T-helper 2 cell treated with Interferon-gamma antibody and Interleukin-4, amounts not matched to agents 5 μg/mL and 100 μg/mL, for 36 hours (primary cell): ENCODE results near the gene GGA1.

Experiments
- DNase-seq: peaks from one replicate; pipeline ENCODE4 v3.0.0; 2021; ENCODE audit warnings: low spot score
- H3K27ac Mint-ChIP-seq: one replicate; pipeline ENCODE4 v1.8.0; 2021; ENCODE audit warnings: mild to moderate bottlenecking, mixed read lengths
- H3K27me3 Mint-ChIP-seq: one replicate; pipeline ENCODE4 v1.8.0; 2021; ENCODE audit warnings: low read depth, mixed read lengths
- H3K36me3 Mint-ChIP-seq: one replicate; pipeline ENCODE4 v1.8.0; 2021; ENCODE audit warnings: low read depth, mixed read lengths
- H3K4me1 Mint-ChIP-seq: one replicate; pipeline ENCODE4 v1.8.0; 2021; ENCODE audit warnings: low read depth, mixed read lengths
- H3K4me3 Mint-ChIP-seq: one replicate; pipeline ENCODE4 v1.8.0; 2022; ENCODE audit warnings: mild to moderate bottlenecking, moderate library complexity, mixed read lengths
- H3K9me3 Mint-ChIP-seq: one replicate; pipeline ENCODE4 v1.8.0; 2021; ENCODE audit warnings: mixed read lengths

GGA1 gene

DNA sequence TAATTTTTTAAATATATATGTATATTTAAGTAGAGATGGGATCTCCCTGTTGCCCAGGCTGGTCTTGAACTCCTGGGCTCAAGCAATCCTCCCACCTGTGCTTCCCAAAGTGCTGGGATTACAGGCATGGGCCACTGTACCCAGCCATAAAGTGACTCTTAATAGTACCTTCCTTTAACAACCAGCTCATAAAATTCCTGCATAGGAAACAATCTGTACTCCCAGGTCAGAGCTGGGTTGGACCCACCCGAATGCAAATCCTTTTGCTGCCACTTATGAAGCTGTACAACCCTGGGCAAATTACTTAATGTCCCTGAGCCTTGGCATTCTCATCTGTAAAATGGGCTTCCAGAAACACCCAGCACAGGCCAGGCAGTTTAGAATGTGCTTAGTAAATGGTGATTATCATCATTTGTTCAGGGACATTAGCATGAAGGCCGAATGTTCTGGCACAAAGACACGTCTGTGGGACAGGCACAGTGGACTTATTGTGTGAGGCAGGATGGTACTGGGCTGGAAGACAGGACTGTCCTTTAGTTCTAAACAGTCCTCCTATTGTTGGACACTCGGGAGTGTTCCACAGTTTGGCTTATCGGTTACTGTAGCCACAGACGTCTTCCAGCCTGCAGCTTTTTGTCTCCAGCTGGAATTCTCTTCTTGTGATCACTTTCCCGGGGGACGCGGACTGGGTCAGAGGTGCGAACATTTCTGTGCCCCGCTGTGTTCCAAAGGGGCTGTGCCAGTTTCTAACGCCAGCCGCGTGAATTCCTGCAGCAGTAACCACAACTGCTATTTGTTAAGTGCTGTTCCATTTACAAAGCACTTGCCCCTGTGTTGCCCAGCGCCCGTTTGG is 55.8 kb downstream of the GGA1 start:
- no peaks in the 10 kb centered on the region for H3K27me3 Mint-ChIP-seq
- H3K9me3 Mint-ChIP-seq, result no peaks in the 10 kb centered on the region
- peaks cover 19% of the 10 kb centered on the region for H3K36me3 Mint-ChIP-seq
- peaks cover 28% of the 10 kb centered on the region for H3K4me1 Mint-ChIP-seq
- no peak overlapping the region for H3K4me3 Mint-ChIP-seq
- no peak for DNase-seq
- H3K27ac Mint-ChIP-seq, result no peak overlapping the region

DNA sequence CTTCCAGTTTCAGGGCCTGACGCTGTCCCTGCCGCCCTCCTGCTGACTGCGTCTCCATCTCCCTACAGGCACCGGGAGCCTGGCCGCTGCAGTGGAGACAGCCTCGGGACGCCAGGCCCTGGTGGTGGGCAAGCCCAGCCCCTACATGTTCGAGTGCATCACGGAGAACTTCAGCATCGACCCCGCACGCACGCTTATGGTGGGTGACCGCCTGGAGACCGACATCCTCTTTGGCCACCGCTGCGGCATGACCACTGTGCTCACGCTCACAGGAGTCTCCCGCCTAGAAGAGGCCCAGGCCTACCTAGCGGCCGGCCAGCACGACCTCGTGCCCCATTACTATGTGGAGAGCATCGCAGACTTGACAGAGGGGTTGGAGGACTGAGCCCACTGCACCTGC is 56.9 kb downstream of the GGA1 start:
- Mint-ChIP-seq H3K4me1 (peaks cover 18% of the 10 kb centered on the region), H3K9me3 (no peaks in the 10 kb centered on the region), H3K27me3 (no peaks in the 10 kb centered on the region), H3K36me3 (peaks cover 16% of the 10 kb centered on the region), H3K4me3 (no peak overlapping the region), H3K27ac (no peak overlapping the region)
- no peak for DNase-seq

DNA sequence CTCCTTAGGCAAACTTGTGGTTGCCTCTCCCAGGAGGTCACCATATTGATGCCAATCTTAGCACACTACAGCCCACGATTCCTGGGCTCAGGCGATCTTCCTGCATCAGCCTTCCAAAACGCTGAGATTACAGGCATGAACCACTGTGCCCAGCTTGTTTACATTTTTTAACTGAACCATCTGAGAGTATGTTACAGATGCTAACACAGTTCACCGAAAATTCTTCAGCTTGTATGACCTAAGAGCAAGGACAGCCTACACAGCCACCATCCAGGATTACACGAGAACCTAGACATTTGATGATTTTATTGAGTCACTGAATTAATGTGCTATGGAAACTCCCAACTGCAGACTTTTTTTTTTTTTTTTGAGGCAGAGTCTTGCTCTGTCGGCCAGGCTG is 61.0 kb downstream of the GGA1 start:
- Mint-ChIP-seq H3K27ac (no peak overlapping the region), H3K4me3 (no peak overlapping the region), H3K9me3 (no peaks in the 10 kb centered on the region), H3K4me1 (peaks cover 27% of the 10 kb centered on the region), H3K27me3 (no peaks in the 10 kb centered on the region), H3K36me3 (peaks cover 11% of the 10 kb centered on the region)
- DNase-seq, result no peak

DNA sequence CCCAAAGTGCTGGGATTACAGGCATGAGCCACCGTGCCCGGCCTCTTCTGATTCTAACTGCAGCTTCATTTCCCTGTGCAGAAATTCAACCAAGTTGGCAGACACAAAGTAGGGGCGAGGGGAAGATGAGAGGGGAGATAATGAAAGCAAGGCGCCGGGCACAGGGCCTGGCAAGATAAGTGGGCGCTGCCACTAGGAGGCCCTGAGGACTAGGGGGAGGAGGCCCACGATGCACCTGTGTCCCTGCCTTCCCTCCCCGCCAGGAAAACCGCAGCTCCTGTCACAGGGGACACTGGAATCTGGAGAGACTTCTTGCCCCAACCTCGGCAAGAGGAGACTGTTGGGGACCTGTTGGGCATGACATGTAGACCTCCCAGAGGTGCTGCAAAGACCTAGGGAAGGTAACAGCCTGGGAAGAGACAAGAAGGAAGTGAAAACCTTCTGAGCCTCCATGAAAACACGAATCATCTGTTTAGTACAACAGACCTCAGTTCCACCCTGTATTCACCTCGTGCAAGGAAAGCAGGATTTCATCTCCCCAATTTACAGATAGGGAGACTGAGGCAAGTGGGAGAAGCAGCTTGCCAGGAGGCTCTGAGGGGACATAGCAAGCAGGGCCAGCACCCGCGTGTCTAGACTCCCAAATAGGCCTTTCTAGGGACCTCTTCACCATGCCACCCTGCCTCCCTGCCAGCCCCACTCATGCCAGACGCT is 63.7 kb downstream of the GGA1 start:
- Mint-ChIP-seq H3K9me3 (no peaks in the 10 kb centered on the region), H3K27ac (peak overlapping the region; percentile 60), H3K36me3 (peaks cover 9% of the 10 kb centered on the region), H3K4me1 (peaks cover 35% of the 10 kb centered on the region), H3K4me3 (peak overlapping the region; percentile 54), H3K27me3 (no peaks in the 10 kb centered on the region)
- no peak for DNase-seq

DNA sequence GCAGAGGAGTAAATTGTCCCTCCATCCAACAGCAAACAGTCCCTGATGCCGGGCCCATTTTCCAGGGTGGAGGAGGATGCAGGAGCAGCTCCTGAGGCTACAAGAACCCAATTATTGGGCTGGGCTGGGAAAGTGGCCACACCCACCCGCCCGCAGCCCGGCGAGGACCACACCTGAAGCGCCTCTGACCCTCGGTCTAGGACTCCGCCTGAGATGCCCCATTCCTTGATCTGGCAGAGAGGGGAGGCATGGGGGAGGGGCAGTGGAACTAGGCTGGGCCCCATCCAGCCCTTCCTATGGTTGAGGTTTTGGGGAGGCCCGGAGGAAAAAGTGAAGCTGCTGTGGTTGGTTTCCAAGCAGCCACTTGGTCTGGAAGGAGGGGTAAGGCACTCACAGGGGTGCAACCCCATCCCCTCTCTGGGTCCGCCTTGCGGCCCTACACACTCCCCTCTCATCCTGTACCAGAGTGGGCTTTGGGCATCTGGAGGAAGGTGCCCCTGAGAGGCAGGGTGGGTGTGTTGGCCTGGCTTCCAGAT is 64.4 kb downstream of the GGA1 start:
- no peak for DNase-seq
- Mint-ChIP-seq H3K4me1 (peaks cover 37% of the 10 kb centered on the region), H3K9me3 (no peaks in the 10 kb centered on the region), H3K4me3 (peak overlapping the region; percentile 54), H3K27me3 (no peaks in the 10 kb centered on the region), H3K27ac (peak overlapping the region; percentile 85), H3K36me3 (peaks cover 11% of the 10 kb centered on the region)

DNA sequence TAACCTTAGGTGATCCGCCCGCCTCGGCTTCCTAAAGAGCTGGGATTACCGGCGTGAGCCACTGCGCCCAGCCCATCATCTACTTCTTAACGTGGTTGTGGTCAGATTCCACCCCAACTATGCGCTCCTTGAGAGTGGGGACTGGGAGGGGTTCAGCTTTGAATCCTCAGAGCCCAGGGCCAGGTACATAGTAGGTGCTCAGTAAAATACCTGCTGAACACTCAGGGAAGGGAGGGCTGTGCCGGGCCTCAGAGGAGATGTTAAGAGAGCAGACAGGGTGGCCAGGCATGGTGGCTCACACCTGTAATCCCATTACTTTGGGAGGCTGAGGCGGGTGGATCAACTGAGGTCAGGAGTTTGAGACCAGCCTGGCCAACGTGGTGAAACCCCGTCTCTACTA is 65.6 kb downstream of the GGA1 start:
- Mint-ChIP-seq H3K9me3 (no peaks in the 10 kb centered on the region), H3K36me3 (peaks cover 15% of the 10 kb centered on the region), H3K4me3 (peak overlapping the region; percentile 98), H3K27ac (peak overlapping the region; percentile 84), H3K27me3 (no peaks in the 10 kb centered on the region), H3K4me1 (peaks cover 40% of the 10 kb centered on the region)
- no peak for DNase-seq

DNA sequence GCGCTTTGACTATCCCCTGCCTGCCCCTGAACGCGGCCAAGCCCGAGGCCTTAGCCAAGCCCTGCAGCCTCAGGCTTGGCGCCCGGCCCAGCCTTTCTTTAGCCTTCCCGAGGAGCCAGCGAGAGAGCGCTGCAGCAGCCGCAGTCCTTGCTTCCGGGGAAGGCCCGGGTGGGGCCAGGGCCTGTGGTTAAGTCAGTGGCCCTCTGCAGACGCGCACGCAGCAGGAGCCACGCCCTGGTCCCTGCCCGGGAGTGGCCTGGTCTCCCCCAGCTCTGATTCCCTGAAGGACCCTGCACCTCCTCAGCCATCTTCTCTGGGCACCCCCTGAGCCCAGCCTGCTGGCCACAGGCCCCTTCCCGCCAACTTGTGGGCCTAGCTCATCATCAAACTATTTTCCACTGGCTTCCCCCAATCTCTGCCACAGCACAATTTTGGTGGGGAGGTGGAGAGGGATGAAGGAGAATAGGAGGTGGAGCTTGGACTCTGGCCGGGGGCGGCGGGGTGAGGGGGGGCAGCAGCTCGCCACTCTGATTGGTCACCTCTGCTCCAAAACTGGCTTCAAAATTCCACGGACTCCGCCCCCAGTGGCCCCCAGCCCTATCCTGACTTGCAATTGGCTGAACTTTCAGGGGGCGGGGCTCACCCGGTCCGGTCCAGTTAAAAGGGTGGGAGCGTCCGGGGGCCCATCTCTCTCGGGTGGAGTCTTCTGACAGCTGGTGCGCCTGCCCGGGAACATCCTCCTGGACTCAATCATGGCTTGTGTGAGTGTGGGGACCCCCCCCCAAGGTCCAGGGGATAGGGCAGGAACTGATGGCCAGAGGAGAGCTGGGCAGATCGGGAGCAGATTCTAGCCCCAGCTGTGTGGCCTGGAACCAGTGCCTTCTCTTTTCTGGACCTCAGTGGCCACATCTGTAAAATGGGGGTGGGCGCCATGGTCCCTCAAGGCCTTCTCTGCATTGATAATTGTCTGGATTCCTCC is 66.6 kb downstream of the GGA1 start, which contains the start of gene LGALS1:
Gene LGALS1 (plus strand): TSS at position 686 of the 979 bp plus-strand sequence. CDS start 67 bp downstream, at position 753.
- Mint-ChIP-seq H3K27ac (peak within 1 kb of the TSS; percentile 99), H3K27me3 (no peaks in the 10 kb centered on the region), H3K36me3 (peaks cover 22% of the 10 kb centered on the region), H3K4me1 (peaks cover 43% of the 10 kb centered on the region), H3K9me3 (no peaks in the 10 kb centered on the region), H3K4me3 (peak within 1 kb of the TSS; percentile 98)
- peak; percentile 87 for DNase-seq

DNA sequence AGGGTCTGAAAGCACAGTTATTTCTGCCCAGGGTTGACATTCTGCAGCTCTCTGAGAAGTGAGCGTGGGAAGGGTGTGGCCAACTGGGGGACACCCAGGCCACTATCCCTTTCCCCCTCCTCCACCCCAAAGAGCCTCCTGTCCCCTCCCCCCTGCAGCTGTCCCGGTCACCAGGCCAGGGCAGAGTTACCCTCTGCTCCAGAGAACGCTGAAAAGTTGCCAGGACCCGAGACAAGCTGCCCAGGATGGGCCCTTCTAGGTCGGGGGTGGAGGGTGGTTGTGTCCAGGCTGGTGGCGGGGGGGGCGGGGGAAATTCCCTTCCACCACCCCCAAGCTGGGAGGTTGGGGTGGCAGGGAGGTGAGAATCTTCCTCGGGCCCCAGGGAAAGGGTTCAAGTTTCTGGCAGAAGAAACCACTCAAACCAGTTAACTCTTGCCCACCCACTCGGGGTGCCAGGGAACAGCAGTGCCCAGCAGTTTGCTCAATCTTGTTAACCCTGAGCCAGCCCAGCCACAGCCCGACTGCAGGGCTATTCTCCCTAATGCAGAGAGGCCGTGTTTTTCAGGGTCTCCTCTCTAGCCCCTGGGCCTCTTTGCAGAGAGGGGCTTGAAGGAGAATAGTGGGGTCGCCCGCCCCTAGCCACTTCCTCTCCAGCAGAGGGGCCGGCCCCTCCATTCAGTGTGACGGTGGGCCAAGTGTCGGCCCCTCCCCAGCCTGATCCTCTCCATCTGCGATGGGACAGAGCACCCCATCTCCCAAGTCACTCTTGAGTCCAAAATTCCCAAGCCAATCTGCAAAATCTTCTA is 67.5 kb downstream of the GGA1 start:
- H3K4me3 Mint-ChIP-seq, result peak overlapping the region; percentile 98
- peak; percentile 34 for DNase-seq
- peaks cover 43% of the 10 kb centered on the region for H3K4me1 Mint-ChIP-seq
- H3K27me3 Mint-ChIP-seq, result no peaks in the 10 kb centered on the region
- peak overlapping the region; percentile 99 for H3K27ac Mint-ChIP-seq
- H3K9me3 Mint-ChIP-seq, result no peaks in the 10 kb centered on the region
- H3K36me3 Mint-ChIP-seq, result peaks cover 23% of the 10 kb centered on the region

DNA sequence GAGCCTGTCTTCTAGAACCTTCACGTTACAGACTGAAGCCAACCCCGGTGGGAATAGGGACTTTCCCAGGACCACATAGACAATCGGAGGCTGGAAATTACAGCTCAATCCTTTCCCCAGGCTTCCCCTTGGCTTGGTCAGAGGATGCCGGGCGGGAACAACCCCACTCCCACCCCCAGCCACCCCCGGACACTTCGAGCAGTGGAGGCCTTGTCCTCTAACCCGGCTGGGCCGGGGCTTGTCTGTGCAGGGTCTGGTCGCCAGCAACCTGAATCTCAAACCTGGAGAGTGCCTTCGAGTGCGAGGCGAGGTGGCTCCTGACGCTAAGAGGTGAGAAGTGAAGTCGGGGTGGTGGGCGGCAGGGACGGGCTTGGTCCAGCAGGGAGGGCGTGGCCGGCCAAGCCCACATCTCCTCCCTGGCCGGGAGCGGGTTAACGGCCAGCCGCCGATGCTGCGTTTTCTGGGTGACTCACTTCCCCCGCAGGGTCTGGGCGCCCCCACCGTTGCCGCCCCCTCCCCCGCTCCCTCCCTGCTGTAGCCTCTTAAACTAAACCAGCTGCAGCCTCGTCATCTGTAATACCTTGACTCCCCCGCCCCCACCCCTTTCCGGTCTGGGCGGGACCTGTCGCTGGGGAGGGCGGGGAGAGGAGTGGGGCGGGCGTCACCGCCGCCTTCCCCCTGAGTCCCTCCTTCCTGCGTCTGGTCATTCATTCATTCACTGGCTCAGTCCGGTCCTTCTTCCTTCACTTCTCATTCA is 68.3 kb downstream of the GGA1 start:
- Mint-ChIP-seq H3K27me3 (no peaks in the 10 kb centered on the region), H3K9me3 (no peaks in the 10 kb centered on the region), H3K4me1 (peaks cover 46% of the 10 kb centered on the region), H3K4me3 (peak overlapping the region; percentile 98), H3K36me3 (peaks cover 24% of the 10 kb centered on the region), H3K27ac (peak overlapping the region; percentile 99)
- DNase-seq, result peak; percentile 93

DNA sequence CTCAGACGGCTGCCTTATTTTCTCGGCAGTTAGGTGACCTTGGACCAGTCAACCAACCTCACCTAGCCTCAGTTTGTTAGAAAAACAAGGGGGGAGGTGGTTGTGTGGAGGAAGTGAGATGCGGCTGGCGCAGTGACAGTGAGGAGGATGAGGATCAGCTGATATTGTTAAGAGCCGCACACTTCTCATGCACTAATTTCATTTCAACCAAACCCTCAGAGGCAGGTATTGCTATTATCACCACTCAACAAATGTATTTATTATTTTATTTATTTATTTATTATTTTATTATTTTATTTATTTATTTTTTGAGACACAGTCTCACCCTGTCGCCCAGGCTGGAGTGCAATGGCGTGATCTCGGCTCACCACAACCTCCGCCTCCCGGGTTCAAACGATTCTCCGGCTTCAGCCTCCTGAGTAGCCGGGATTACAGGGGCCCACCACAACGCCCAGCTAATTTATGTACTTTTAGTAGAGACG is 68.9 kb downstream of the GGA1 start:
- Mint-ChIP-seq H3K27ac (peak overlapping the region; percentile 99), H3K4me1 (peaks cover 40% of the 10 kb centered on the region), H3K9me3 (no peaks in the 10 kb centered on the region), H3K27me3 (no peaks in the 10 kb centered on the region), H3K4me3 (peak overlapping the region; percentile 98), H3K36me3 (peaks cover 24% of the 10 kb centered on the region)
- no peak for DNase-seq

DNA sequence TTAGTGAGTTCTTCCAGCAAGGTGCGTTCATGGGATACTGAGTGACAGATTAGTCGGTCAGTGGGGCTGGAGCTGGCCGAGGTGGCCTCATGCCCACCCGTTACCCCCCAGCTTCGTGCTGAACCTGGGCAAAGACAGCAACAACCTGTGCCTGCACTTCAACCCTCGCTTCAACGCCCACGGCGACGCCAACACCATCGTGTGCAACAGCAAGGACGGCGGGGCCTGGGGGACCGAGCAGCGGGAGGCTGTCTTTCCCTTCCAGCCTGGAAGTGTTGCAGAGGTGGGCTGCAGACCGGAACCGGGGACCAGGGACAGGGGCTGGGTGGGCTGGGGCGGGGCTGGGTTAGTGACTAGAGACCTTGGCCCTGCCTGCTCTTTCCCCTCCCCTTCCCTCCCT is 69.7 kb downstream of the GGA1 start:
- Mint-ChIP-seq H3K27ac (peak overlapping the region; percentile 83), H3K4me1 (peaks cover 32% of the 10 kb centered on the region), H3K36me3 (peaks cover 24% of the 10 kb centered on the region), H3K4me3 (no peak overlapping the region), H3K9me3 (no peaks in the 10 kb centered on the region), H3K27me3 (no peaks in the 10 kb centered on the region)
- DNase-seq, result no peak

DNA sequence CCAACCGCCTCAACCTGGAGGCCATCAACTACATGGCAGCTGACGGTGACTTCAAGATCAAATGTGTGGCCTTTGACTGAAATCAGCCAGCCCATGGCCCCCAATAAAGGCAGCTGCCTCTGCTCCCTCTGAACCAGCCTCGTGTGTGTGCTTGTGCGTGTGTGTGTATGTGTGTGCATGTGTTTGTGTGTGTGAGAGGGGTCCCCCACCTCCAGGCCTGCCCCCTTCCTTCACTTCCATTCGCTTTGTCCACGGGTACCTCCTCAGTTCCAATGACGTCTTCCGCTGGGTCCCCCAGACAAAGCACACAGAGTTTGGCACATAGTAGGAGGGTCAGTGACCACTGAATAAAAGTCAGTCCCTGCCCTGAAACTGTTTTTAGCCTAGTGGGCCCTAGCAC is 71.0 kb downstream of the GGA1 start:
- H3K27ac Mint-ChIP-seq, result peak overlapping the region; percentile 56
- H3K36me3 Mint-ChIP-seq, result peaks cover 22% of the 10 kb centered on the region
- peak overlapping the region; percentile 40 for H3K4me3 Mint-ChIP-seq
- H3K9me3 Mint-ChIP-seq, result no peaks in the 10 kb centered on the region
- H3K4me1 Mint-ChIP-seq, result peaks cover 24% of the 10 kb centered on the region
- DNase-seq, result no peak
- H3K27me3 Mint-ChIP-seq, result no peaks in the 10 kb centered on the region
